Nephron progenitor cell (in vitro differentiated cells): ENCODE measurements around the gene CEP85.

ENCODE experiments used
- DNase-seq: peaks from one replicate; pipeline ENCODE4 v3.0.0; 2021
- H3K27ac Mint-ChIP-seq: 2 replicates; pipeline ENCODE4 v1.8.0; 2021; ENCODE audit warnings: mild to moderate bottlenecking, moderate library complexity, mixed read lengths
- H3K27me3 Mint-ChIP-seq: 2 replicates; pipeline ENCODE4 v1.8.0; 2021; ENCODE audit warnings: mild to moderate bottlenecking, low read depth, mixed read lengths; ENCODE audit not compliant: poor library complexity
- H3K36me3 Mint-ChIP-seq: 2 replicates; pipeline ENCODE4 v1.8.0; 2021; ENCODE audit warnings: low read depth, mixed read lengths
- H3K4me1 Mint-ChIP-seq: 2 replicates; pipeline ENCODE4 v1.8.0; 2021; ENCODE audit warnings: mixed read lengths
- H3K4me3 Mint-ChIP-seq: 2 replicates; pipeline ENCODE4 v1.8.0; 2021; ENCODE audit warnings: mild to moderate bottlenecking, moderate library complexity, mixed read lengths
- H3K9me3 Mint-ChIP-seq: 2 replicates; pipeline ENCODE4 v1.8.0; 2021; ENCODE audit warnings: mild to moderate bottlenecking, moderate library complexity, mixed read lengths
- TF ChIP-seq, protein P1 (sequence below): fragments of 200-600 bp; sonication (generic); IDR thresholded peaks from 2 replicates; pipeline ENCODE4 v1.5.0; 2021; ENCODE audit warnings: antibody characterized with exemption

Gene CEP85, protein sequence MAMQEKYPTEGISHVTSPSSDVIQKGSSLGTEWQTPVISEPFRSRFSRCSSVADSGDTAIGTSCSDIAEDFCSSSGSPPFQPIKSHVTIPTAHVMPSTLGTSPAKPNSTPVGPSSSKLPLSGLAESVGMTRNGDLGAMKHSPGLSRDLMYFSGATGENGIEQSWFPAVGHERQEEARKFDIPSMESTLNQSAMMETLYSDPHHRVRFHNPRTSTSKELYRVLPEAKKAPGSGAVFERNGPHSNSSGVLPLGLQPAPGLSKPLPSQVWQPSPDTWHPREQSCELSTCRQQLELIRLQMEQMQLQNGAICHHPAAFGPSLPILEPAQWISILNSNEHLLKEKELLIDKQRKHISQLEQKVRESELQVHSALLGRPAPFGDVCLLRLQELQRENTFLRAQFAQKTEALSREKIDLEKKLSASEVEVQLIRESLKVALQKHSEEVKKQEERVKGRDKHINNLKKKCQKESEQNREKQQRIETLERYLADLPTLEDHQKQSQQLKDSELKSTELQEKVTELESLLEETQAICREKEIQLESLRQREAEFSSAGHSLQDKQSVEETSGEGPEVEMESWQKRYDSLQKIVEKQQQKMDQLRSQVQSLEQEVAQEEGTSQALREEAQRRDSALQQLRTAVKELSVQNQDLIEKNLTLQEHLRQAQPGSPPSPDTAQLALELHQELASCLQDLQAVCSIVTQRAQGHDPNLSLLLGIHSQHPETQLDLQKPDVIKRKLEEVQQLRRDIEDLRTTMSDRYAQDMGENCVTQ

DNA sequence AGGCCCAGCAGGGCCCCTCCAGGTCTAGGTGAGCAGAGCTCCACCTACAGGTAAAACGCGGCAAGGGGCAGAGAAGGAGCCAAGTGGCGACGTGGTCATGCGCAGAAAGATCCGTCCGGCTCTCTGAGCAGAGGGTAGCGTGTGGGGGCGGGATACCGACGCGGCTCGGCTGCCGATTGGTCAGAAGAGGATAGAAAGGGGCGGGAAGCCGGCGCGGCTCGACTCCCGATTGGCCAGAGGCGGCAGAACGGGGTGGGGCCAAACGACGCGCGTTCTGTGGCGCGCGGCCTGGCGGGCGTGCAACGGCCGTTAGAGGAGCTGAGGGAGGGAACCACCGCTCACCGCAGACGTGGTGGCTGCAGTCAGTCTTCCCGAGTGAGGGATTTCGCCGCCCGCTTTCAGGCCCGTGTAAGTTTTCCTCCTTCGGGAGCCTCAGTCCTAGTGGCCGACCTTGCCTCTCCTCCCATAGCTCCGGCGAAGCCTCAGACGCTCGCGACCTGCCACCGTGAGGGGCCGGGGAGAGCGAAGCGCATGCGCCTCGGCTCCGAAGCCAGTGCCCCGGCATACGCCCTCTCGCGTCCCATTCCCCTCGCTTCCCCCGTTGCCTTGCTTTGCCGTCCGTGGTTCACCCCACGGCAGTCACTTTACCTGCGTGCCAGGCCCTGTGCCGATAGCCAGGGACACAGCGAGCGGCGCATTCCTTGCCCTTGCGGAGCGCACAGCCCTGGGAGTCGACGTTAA, at the start of gene CEP85:
Gene CEP85 (plus strand): TSS at position 298 of the 741 bp plus-strand sequence. CDS start 5,584 bp downstream, outside the sequence.
- TF ChIP-seq, protein P1, sequence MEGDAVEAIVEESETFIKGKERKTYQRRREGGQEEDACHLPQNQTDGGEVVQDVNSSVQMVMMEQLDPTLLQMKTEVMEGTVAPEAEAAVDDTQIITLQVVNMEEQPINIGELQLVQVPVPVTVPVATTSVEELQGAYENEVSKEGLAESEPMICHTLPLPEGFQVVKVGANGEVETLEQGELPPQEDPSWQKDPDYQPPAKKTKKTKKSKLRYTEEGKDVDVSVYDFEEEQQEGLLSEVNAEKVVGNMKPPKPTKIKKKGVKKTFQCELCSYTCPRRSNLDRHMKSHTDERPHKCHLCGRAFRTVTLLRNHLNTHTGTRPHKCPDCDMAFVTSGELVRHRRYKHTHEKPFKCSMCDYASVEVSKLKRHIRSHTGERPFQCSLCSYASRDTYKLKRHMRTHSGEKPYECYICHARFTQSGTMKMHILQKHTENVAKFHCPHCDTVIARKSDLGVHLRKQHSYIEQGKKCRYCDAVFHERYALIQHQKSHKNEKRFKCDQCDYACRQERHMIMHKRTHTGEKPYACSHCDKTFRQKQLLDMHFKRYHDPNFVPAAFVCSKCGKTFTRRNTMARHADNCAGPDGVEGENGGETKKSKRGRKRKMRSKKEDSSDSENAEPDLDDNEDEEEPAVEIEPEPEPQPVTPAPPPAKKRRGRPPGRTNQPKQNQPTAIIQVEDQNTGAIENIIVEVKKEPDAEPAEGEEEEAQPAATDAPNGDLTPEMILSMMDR: peak; percentile 75
- Mint-ChIP-seq H3K4me1 (peaks cover 36% of the 10 kb centered on the region), H3K9me3 (no peaks in the 10 kb centered on the region), H3K27me3 (peaks cover 24% of the 10 kb centered on the region), H3K4me3 (peak within 1 kb of the TSS; percentile 95), H3K36me3 (peaks cover 23% of the 10 kb centered on the region), H3K27ac (peak within 1 kb of the TSS; percentile 70)
- DNase-seq: peak; percentile 99

DNA sequence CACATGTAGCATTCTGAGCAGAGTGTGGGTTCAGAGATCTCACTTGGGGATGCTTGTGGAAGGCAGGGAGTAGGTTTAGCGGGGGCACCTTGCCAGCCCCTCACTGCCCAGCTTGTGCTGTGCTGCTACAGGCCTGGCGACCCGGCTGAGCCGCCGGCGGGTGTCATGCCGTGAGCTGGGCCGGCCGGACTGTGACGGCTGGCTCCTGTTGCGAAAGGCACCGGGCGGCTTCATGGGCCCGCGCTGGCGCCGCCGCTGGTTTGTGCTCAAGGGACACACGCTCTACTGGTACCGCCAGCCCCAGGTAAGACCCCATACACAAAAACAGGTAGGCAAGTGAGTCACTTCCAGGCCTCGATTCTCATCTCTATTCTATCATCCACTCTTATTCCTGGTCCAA, 49.1 kb upstream of the CEP85 start:
- H3K4me3 Mint-ChIP-seq: no peak overlapping the region
- H3K36me3 Mint-ChIP-seq: no peaks in the 10 kb centered on the region
- no peak for DNase-seq
- no peak overlapping the region for H3K27ac Mint-ChIP-seq
- H3K27me3 Mint-ChIP-seq: peaks cover 3% of the 10 kb centered on the region
- H3K9me3 Mint-ChIP-seq: no peaks in the 10 kb centered on the region
- TF ChIP-seq, protein P1: no peak
- H3K4me1 Mint-ChIP-seq: peaks cover 17% of the 10 kb centered on the region

DNA sequence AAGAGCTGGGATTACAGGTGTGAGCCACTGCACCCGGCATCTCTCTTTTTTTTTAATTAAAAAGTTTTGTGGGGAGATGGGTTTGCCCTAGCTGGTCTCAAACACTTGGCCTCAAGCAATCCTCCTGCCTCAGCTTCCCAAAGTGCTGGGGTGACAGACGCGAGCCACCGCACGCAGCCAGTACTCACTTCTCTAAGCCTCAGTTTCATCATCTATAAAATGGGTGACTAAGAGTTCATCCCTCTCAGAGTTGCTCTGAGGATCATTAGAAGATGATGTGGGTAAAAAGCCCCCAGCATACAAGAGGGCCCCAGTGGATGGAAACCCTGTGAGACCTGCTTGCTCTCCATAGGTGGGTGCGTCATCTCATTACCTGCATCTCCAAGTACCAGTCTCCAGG, 46.1 kb upstream of the CEP85 start:
- Mint-ChIP-seq H3K4me3 (no peak overlapping the region), H3K4me1 (peaks cover 29% of the 10 kb centered on the region), H3K27me3 (peaks cover 6% of the 10 kb centered on the region)

DNA sequence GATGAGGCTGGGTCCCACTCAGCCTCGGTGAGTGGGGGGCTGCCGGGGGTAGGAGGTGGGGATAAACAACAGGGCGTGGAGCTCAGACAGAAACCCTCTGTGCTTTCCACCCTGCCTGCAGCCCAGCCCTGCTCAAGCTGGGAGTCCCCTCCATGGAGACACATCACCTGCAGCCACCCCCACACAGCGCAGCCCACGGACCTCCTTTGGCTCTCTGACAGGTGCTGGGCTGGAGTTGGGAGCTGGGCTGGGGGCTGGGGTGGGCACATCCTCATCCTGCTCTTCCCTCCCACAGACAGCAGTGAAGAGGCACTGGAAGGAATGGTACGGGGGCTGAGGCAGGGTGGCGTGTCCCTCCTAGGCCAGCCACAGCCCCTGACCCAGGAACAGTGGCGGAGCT, 45.5 kb upstream of the CEP85 start:
- no peak overlapping the region for H3K4me3 Mint-ChIP-seq
- TF ChIP-seq, protein P1: no peak
- no peak for DNase-seq
- no peaks in the 10 kb centered on the region for H3K36me3 Mint-ChIP-seq
- no peaks in the 10 kb centered on the region for H3K9me3 Mint-ChIP-seq
- H3K4me1 Mint-ChIP-seq: peaks cover 29% of the 10 kb centered on the region
- H3K27me3 Mint-ChIP-seq: peaks cover 7% of the 10 kb centered on the region
- H3K27ac Mint-ChIP-seq: no peak overlapping the region

More for the DNA sequence above, 46.1 kb upstream of the CEP85 start:
- DNase-seq: no peak
- no peaks in the 10 kb centered on the region for H3K9me3 Mint-ChIP-seq
- no peak overlapping the region for H3K27ac Mint-ChIP-seq
- TF ChIP-seq, protein P1: no peak
- H3K36me3 Mint-ChIP-seq: no peaks in the 10 kb centered on the region

DNA sequence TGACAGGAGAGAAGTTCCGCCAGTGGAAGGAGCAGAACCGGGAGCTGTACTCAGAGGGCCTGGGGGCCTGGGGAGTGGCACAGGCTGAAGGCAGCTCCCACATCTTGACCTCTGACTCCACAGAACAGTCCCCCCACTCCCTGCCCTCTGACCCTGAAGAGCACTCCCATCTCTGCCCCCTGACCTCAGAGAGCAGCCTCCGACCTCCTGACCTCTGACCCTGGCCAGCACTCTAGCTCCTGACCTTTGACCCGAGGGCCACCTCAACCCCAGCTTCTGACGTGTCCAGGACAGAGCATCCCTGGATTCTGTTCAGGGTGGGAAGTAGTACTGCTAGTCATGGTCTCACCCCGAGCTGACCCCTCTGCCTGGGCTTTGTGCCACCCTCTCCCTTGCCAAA, 44.7 kb upstream of the CEP85 start:
- peaks cover 29% of the 10 kb centered on the region for H3K4me1 Mint-ChIP-seq
- H3K9me3 Mint-ChIP-seq: no peaks in the 10 kb centered on the region
- peak; percentile 34 for DNase-seq
- TF ChIP-seq, protein P1: no peak
- peak overlapping the region; percentile 75 for H3K27ac Mint-ChIP-seq
- no peak overlapping the region for H3K4me3 Mint-ChIP-seq
- H3K36me3 Mint-ChIP-seq: no peaks in the 10 kb centered on the region
- H3K27me3 Mint-ChIP-seq: peaks cover 7% of the 10 kb centered on the region
